SK-N-SH (cell line): Measurements from ENCODE around the gene SDK1. TPM values are rescaled to one million over a fixed set of nuclear protein-coding genes. Genes with fewer than 3 reads are reported as not detected.

Experiments used
- CTCF ChIA-PET: fragments of 300-600, 350-600 bp; formaldehyde crosslinking; extraction: SDS; loops from one replicate; lab custom pipeline; 2021; lab: Yijun Ruan, JAX
- POLR2A ChIA-PET: fragments of 350-600 bp; sonication (Branson Sonifier 250); formaldehyde crosslinking; extraction: SDS; loops from one replicate; lab custom pipeline; 2020; ENCODE audit warnings: antibody characterized with exemption, inconsistent platforms; lab: Yijun Ruan, JAX
- DNase-seq: peaks from one replicate; pipeline ENCODE4 v3.0.0; 2012
- H2AFZ ChIP-seq: fragments of 200-600 bp; sonication (generic); 2 replicates; pipeline ENCODE4 v1.8.1; 2016; ENCODE audit warnings: antibody characterized with exemption, mild to moderate bottlenecking, low read depth
- H3F3A ChIP-seq: fragments of 200-600 bp; sonication (generic); replicated peaks from 2 replicates; pipeline ENCODE3; 2016; ENCODE audit warnings: antibody characterized with exemption, mild to moderate bottlenecking; ENCODE audit not compliant: insufficient read depth
- H3K27ac ChIP-seq, 2 experiments: fragments of 200-500 bp in 1 of 2; fragments of 200-600 bp in 1 of 2; sonication (Bioruptor generic) in 1 of 2; sonication (generic), shearing (Covaris generic) in 1 of 2; 2 replicates each; pipeline versions ENCODE4 v1.5.1 to v1.6.1; 2014 to 2016; ENCODE audit warnings: low read depth in 2 of 2, inconsistent platforms in 1 of 2, low read length in 1 of 2, mild to moderate bottlenecking in 1 of 2, mixed read lengths in 1 of 2
- H3K27me3 ChIP-seq: fragments of 200-600 bp; sonication (generic), shearing (Covaris generic); 2 replicates; pipeline ENCODE4 v1.6.1; 2016; ENCODE audit warnings: mixed run types; ENCODE audit not compliant: insufficient read depth
- H3K36me3 ChIP-seq, 2 experiments: fragments of 200-500 bp in 1 of 2; fragments of 200-600 bp in 1 of 2; sonication (Bioruptor generic) in 1 of 2; sonication (generic) in 1 of 2; replicated peaks in 1 of 2; 2 replicates each; pipeline versions ENCODE3 to v1.5.1; 2014 to 2016; ENCODE audit warnings: low read length in 1 of 2, mild to moderate bottlenecking in 1 of 2; ENCODE audit not compliant: insufficient read depth in 2 of 2, control insufficient read depth in 1 of 2
- H3K4me1 ChIP-seq, 2 experiments: fragments of 200-500 bp in 1 of 2; fragments of 200-600 bp in 1 of 2; sonication (Bioruptor generic) in 1 of 2; sonication (generic), shearing (Covaris generic) in 1 of 2; 2 replicates each; pipeline versions ENCODE4 v1.5.1 to v1.6.1; 2014 to 2016; ENCODE audit warnings: low read depth in 1 of 2, low read length in 1 of 2, mixed run types in 1 of 2; ENCODE audit not compliant: insufficient read depth in 2 of 2, control insufficient read depth in 1 of 2
- H3K4me2 ChIP-seq: fragments of 200-600 bp; sonication (generic), shearing (Covaris generic); 2 replicates; pipeline ENCODE4 v1.6.1; 2017; ENCODE audit warnings: mixed run types
- H3K4me3 ChIP-seq, 2 experiments: fragments of 200-500 bp in 1 of 2; fragments of 200-600 bp in 1 of 2; sonication (Bioruptor generic) in 1 of 2; sonication (generic), shearing (Covaris generic) in 1 of 2; 2 replicates each; pipeline versions ENCODE4 v1.5.1 to v1.8.1; 2014 to 2016; ENCODE audit warnings: low read depth in 2 of 2, inconsistent platforms in 1 of 2, low read length in 1 of 2, mild to moderate bottlenecking in 1 of 2, mixed read lengths in 1 of 2, moderate library complexity in 1 of 2
- H3K79me2 ChIP-seq: fragments of 200-600 bp; sonication (generic); 2 replicates; pipeline ENCODE4 v1.8.1; 2017; ENCODE audit warnings: mild to moderate bottlenecking; ENCODE audit not compliant: insufficient read depth
- H3K9ac ChIP-seq: fragments of 200-600 bp; sonication (generic); 2 replicates; pipeline ENCODE4 v1.6.1; 2017; ENCODE audit warnings: mixed run types
- H3K9me2 ChIP-seq: fragments of 200-600 bp; sonication (generic); 2 replicates; pipeline ENCODE4 v1.6.1; 2017; ENCODE audit warnings: mixed run types
- H3K9me3 ChIP-seq: fragments of 200-600 bp; sonication (generic); 2 replicates; pipeline ENCODE4 v1.6.1; 2017; ENCODE audit warnings: mixed run types, mild to moderate bottlenecking, moderate library complexity
- H4K20me1 ChIP-seq: fragments of 200-600 bp; sonication (generic); 2 replicates; pipeline ENCODE4 v1.6.1; 2017; ENCODE audit warnings: mild to moderate bottlenecking, mixed run types; ENCODE audit not compliant: insufficient read depth
- EZH2phosphoT487 ChIP-seq: fragments of 200-600 bp; sonication (generic); IDR thresholded peaks from 2 replicates; pipeline ENCODE4 v1.6.1; 2017; ENCODE audit warnings: low read depth, mixed run types, mild to moderate bottlenecking, antibody characterized with exemption, moderate library complexity, borderline replicate concordance
- FOXJ3 ChIP-seq: sonication (generic); formaldehyde crosslinking; IDR thresholded peaks from 2 replicates; pipeline ENCODE4 v1.5.1; 2020; ENCODE audit warnings: mild to moderate bottlenecking, missing genetic modification reagents
- GABPA ChIP-seq: IDR thresholded peaks from 2 replicates; pipeline ENCODE4 v1.4.0; 2012; ENCODE audit warnings: low read depth, mild to moderate bottlenecking
- IRF3 ChIP-seq: fragments of 150-350 bp; IDR thresholded peaks from 2 replicates; pipeline ENCODE4 v1.6.1; 2016; ENCODE audit warnings: mild to moderate bottlenecking, low read depth, low read length
- JUND ChIP-seq: IDR thresholded peaks from 2 replicates; pipeline ENCODE4 v1.4.0; 2012
- NFIC ChIP-seq: IDR thresholded peaks from 2 replicates; pipeline ENCODE4 v1.4.0; 2012; ENCODE audit warnings: borderline replicate concordance
- NRF1 ChIP-seq: IDR thresholded peaks from 2 replicates; pipeline ENCODE4 v1.6.1; 2012; ENCODE audit warnings: low read depth, mild to moderate bottlenecking, low read length
- POLR2AphosphoS5 ChIP-seq: IDR thresholded peaks from 2 replicates; pipeline ENCODE4 v1.6.1; 2012; ENCODE audit warnings: low read depth, low read length
- RAD21 ChIP-seq: IDR thresholded peaks from 2 replicates; pipeline ENCODE4 v1.6.1; 2012; ENCODE audit warnings: mild to moderate bottlenecking, low read length
- RCOR1 ChIP-seq: fragments of 150-350 bp; IDR thresholded peaks from 2 replicates; pipeline ENCODE4 v1.6.1; 2017; ENCODE audit warnings: antibody characterized with exemption, low read length
- SMC3 ChIP-seq: IDR thresholded peaks from 2 replicates; pipeline ENCODE4 v1.6.1; 2012; ENCODE audit warnings: low read depth, low read length, improper control_type of control experiment
- USF1 ChIP-seq: IDR thresholded peaks from 2 replicates; pipeline ENCODE4 v1.4.0; 2012; ENCODE audit warnings: low read depth, borderline replicate concordance
- WGBS: methylation state at CpG from one replicate; pipeline ENCODE4 v1.1.6; 2017; ENCODE audit warnings: low lambda C conversion rate; 5-methylcytosine and 5-hydroxymethylcytosine counted together
- polyA plus RNA-seq, 3 experiments: library from polyadenylated mRNA; depleted of rRNA; stranded (reverse); fragments of >200 nt; gene quantifications; 2 replicates each; pipeline ENCODE4 v1.2.3, GENCODE V29; 2012

Gene SDK1
- polyA plus RNA-seq, 1 of the 3 experiments (the other 2 are of a cell fraction) = 1.2 TPM

- Histone ChIP-seq H3F3A (no peaks in the 10 kb centered on the region), H3K9me2 (no peaks in the 10 kb centered on the region), H3K4me3 (no peak overlapping the region), H3K9ac (no peak overlapping the region), H3K79me2 (no peaks in the 10 kb centered on the region), H2AFZ (no peak overlapping the region), H4K20me1 (no peaks in the 10 kb centered on the region), H3K27ac (no peak overlapping the region), H3K9me3 (peaks cover 7% of the 10 kb centered on the region; the same call in 1 of the 2 replicates), H3K4me1 (no peaks in the 10 kb centered on the region), H3K4me2 (no peak overlapping the region), H3K36me3 (no peaks in the 10 kb centered on the region), H3K27me3 (no peaks in the 10 kb centered on the region)
- ChIA-PET POLR2A (no interaction called here), CTCF (no interaction called here)
- TF ChIP-seq RAD21 = no peak
- TF ChIP-seq GABPA = no peak
- no peak for TF ChIP-seq NRF1
- TF ChIP-seq EZH2phosphoT487 = no peak
- no peak for TF ChIP-seq USF1
- no peak for DNase-seq
- WGBS = 58% methylated on average over 11 of the region's 11 CpGs
These were observed 209.3 kb downstream of the SDK1 start for GRCh38 chr7:3510101-3511020.

GRCh38 chr7:3517344-3517743, 216.3 kb downstream of the SDK1 start:
- H2AFZ ChIP-seq = no peak overlapping the region
- DNase-seq = no peak
- TF ChIP-seq SMC3 = no peak
- TF ChIP-seq RAD21 = no peak
- no peak for TF ChIP-seq IRF3
- no peak for TF ChIP-seq NRF1
- TF ChIP-seq NFIC = no peak
- TF ChIP-seq RCOR1 = no peak
- no peak for TF ChIP-seq FOXJ3 (CRISPR knock-in tag)
- no peak for TF ChIP-seq JUND
- TF ChIP-seq POLR2AphosphoS5 = no peak
- H3K36me3 ChIP-seq = no peaks in the 10 kb centered on the region
- H3K9me2 ChIP-seq = no peaks in the 10 kb centered on the region
- H3K9ac ChIP-seq = no peak overlapping the region
- no peak overlapping the region for H3K4me3 ChIP-seq
- 60% methylated on average over 3 of the region's 3 CpGs for WGBS
- no peak overlapping the region for H3K4me2 ChIP-seq
- H3K9me3 ChIP-seq = no peaks in the 10 kb centered on the region
- no peaks in the 10 kb centered on the region for H3F3A ChIP-seq
- POLR2A ChIA-PET = no interaction called here
- H4K20me1 ChIP-seq = no peaks in the 10 kb centered on the region
- no peak overlapping the region for H3K27ac ChIP-seq
- no peaks in the 10 kb centered on the region for H3K79me2 ChIP-seq
- CTCF ChIA-PET = interaction anchor here (1.2 to 1.3 kb wide), 2 partner anchors 12 to 216 kb away, joined by 3 to 4 read pairs; partner anchors contain the start of gene SDK1
- H3K4me1 ChIP-seq = no peaks in the 10 kb centered on the region; a peak in 2 of 4 replicates
- H3K27me3 ChIP-seq = no peaks in the 10 kb centered on the region
